NCI-H187 treated with DMSO at 0.1 percent for 48 hours (cell line): ENCODE measurements around the gene CACNA1C.

Source experiments
- DNase-seq: peaks from one replicate; lab custom pipeline; 2025; lab: John Stamatoyannopoulos, UW

The CACNA1C gene

GRCh38 chr12:2344885-2345284 lies 292.1 kb downstream of the CACNA1C start:
- DNase-seq: no peak

DNA sequence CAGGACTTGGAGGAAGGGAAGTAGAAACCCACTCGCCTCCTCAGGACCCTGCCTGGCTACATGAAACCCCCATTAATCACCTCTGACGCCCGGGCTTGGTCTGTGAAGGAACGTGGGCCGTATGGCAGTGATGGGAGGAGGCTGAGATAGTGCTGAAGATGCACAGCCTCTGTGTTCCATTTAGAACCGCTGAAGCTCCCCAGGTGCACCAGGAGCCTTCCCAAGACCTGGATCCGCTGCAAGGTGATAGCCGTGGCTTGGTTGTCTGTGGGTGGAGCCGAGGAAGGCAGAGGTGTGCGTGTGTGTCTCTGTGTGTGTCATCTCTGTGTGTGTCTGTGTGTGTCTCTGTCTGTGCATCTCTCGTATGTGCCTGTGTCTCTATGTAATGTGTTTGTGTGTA lies 293.1 kb downstream of the CACNA1C start:
- DNase-seq: no peak

DNA sequence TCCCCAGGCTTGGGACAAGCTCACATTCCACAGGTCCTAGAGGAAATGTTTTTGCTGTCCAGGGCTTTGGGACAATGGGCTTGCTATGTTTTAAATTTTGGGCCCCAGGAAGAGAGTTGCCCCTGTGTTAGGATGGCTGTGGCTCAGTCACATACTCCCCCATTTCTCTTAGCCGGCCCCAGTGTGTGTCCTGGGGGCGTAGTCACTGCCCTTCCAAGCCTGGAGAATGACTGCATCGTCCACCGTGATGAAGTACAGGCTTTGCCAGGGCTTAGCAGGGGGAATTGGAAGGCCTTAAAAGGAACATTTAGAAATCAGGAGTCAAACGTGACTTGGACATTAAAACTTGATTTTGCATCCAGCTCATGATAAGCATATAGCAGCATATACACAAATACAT lies 293.6 kb downstream of the CACNA1C start:
- no peak for DNase-seq

GRCh38 chr12:2347137-2347843 lies 294.5 kb downstream of the CACNA1C start:
- no peak for DNase-seq

- DNase-seq: no peak
Measured at GRCh38 chr12:2347844-2348481, 295.2 kb downstream of the CACNA1C start.

- no peak for DNase-seq
Measured at GRCh38 chr12:2348482-2348852, 295.7 kb downstream of the CACNA1C start.

GRCh38 chr12:2351161-2351560 lies 298.4 kb downstream of the CACNA1C start:
- no peak for DNase-seq

DNA sequence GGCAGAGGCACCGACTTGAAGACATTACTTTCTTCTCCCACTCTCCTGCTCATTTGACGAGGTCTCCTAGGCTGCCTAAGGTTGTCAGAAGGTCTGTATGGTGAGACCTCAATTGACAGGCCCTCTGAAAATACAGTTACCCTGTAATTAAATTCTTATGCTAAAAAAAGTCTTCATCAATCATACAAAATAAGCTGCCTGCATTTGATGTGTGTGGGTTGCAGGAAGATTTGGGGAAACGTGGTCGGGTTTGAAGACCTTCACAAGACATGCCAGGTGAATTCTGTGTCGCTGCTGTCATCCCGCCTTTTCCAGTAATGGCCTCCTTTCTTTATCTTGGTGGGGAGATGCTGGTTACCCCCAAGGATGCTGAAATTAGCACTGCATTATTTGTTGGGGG lies 299.4 kb downstream of the CACNA1C start:
- DNase-seq: no peak

GRCh38 chr12:2353281-2353680 lies 300.5 kb downstream of the CACNA1C start:
- DNase-seq: no peak

DNA sequence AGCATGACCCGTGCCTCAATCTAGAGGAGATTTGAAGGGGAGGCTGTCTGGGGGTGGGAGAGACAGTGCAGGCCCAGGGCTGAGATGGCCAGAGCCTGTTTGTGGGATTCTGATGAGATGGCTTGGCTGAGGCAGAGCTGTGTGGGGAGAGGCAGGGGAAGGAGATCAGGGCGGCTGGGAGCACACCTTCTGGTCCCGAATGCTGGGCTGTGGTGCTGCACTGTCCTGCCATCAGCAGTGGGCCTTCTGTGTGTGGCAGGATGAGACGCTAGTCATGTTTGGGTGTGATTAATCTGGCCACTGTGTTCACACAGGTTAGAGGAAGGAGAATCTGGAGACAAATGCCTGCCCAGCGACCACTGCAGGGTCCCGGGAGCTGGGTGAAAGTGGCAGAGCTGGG lies 300.9 kb downstream of the CACNA1C start:
- DNase-seq: no peak

DNA sequence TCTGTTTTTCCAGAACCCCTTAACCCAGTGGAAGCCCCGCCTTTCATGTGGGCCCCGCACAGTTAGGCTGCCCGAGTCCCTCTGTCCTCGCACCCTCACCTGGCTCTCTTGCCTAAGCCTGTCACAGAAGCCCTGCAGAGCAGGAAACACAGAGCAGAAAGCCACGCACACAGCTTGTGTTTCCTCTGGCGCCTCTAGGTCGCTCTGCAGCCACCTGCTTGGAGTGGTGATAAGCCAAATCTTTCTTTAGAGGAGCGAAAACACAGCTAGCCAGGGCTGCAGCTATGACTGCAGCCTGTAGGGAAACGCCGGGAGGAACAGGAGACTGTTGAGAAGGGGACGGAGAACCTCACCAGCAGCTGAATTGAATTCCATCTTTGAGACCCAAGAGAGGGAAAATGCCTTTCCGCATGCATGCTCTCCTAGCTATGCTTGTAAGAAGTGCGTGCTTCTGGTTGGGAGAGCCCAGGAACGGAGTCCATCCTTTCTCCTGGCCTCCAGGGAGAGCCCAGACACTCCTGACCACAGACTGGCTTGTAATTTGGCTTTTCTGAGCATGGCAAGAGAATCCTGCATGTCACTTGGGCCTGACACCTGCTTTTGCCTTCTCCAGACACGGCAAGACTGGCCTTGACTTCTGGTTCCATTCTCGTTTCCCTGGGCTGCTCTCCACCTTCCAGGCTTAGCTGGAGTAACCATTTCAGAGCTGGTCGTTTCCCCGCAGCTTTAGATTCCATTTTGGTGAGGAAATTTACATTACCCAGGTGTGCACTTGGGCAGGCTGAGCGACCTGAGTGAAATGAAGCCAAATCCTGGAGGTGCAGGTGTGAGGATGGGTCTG lies 301.6 kb downstream of the CACNA1C start:
- no peak for DNase-seq

DNA sequence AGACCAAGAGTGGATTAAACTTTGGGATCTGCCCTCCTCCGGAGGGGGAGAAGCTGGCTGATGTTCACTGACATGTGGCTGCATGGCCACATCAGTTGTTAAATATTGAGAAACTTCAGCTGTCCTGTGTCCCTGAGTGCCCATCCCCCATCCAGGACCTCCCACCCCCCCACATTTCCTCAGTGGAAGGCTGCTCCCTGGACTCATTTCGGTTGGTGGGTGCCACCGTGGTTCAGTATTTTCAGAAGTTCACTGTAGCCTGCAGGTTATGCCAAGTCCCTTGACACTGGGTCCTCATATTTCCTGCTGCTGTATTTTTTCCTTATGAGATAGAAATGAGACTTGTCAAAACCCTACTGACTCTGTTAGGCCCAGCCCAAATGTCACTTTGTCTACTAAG lies 302.4 kb downstream of the CACNA1C start:
- DNase-seq: no peak

DNA sequence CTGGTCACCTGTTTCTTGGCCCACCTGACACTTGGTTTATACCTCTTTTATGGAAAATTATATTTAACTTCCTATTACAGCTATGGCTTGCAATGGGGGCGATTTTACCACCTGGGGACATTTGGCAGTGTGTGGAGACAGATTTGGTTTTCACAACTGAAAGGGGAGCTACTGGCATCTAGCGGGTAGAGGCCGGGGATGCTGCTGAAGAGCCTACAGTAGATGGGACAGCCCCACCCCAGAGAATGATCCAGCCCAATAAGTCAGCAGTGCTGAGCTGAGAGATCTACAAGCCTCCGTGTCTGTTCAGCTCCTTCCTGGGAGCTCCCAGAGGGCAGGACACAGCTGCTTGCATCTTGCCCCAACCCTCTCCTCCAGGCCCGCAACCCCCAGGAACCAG lies 302.8 kb downstream of the CACNA1C start:
- no peak for DNase-seq

DNA sequence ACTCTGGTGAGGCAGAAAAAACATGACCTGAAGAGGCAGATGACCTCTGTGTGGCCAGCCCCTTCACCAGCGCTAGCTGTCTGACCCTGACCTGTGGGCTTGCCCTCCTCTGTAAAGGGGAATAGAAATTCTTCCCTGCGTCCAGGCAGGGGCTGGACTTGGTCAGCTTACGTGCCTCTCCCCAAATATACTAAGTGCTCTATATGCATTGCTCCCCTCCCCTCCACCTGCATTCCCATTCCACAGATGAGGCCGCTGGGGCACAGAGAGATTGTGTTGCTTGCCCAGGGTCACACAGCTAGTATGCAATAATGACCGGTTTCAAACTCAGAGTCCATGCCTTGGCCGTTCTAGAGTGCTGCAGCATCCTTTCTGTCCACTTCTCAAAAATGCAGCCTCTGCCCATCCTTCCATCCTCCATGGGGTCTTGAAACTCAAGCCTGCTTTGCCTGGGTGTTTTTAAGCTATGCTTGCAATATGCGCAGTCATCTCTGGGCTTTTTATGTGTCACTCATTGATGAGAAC lies 303.9 kb downstream of the CACNA1C start:
- no peak for DNase-seq

DNA sequence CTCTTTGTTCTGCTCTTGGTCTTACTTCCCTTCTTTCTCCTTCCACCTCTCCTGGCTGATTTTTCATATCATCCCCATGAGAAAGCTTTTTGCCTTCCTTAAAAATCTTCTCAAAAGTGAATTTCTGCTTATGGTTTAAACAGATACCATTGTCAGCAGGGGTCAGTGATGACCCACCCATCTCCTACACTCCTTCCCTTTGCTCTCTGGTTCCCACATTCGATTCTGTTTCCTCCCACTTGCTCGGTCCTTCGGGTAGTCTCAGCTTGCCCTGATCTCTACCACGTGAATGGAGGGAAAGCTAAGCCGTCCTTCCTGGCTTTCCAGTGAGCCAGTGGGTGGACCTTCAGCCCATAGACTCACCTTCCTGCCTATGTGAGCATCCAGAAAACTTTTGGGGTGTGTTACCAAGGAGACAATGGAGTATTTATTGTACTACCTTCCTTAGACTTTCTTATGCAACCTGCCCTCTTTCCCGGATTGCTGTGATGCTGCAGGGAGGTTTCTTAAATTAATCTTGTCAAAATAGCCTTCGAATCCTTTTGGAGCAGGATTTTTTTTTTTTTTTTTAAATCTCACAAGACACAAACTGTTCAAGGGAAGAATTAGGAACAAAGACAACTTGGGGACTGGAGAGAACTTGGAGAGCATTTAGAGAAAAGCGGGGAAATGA lies 306.3 kb downstream of the CACNA1C start:
- DNase-seq: no peak

- no peak for DNase-seq
Measured at GRCh38 chr12:2359725-2360629, 307.2 kb downstream of the CACNA1C start.

DNA sequence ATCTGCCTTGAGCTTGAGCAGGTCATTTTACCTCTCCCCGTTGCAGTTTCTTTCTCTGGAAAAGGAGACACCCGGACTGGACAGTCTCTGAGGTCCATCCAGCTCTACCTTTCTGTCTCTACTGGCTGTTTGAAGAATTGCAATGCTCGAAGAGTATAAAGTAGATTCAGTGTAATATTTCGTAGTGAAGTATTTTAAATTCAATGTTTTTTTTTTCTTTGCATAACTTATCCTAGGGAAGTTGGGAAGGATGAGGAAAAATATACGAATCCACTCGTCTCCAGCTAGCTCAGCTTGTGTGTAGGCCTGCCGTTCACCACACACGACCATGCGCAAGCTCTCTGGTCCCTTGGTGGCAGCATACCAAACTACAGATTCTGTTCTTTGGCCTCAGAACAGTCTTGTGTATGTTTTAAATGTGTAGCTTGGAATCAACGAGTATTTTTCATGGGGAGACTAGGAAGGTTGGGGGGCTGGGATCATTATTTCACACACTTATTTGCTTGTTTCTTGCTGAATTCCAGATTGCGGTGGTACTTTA lies 307.9 kb downstream of the CACNA1C start:
- DNase-seq: no peak

- DNase-seq: no peak
Measured at GRCh38 chr12:2363836-2364609, 311.2 kb downstream of the CACNA1C start.

- DNase-seq: no peak
Measured at GRCh38 chr12:2364631-2365051, 311.9 kb downstream of the CACNA1C start.

DNA sequence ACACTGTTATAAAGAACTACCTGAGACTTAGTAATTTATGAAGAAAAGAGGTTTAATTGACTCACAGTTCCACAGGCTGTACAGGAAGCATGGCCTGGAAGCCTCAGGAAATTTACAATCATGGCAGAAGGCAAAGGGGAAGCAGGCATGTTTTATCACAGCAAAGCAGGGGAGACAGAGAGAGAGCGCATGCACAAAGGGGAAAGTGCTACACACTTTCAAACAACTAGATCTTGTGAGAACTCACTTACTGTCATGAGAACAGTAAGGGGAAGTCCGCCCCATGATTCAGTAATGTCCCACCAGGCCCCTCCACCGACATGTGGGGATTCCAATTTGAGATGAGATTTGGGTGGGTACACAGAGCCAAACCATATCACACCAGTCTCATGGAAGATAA lies 313.9 kb downstream of the CACNA1C start:
- no peak for DNase-seq
